DMS53 (cell line): Measurements from ENCODE around the gene GUCD1.
"Not testable (repeated sequence)": the region's sequence is repeated elsewhere in the genome, so short reads cannot be mapped to it uniquely, and the experiment has no call there.

Source experiments
- DNase-seq: peaks from one replicate; lab custom pipeline; 2025; lab: John Stamatoyannopoulos, UW

GUCD1 gene

GRCh38 chr22:24565077-24565476, 10.1 kb upstream of the GUCD1 start:
- no peak for DNase-seq

GRCh38 chr22:24564376-24565058, 9.6 kb upstream of the GUCD1 start:
- no peak for DNase-seq

- DNase-seq, result no peak
These were observed 8.3 kb upstream of the GUCD1 start for GRCh38 chr22:24563246-24563645.

GRCh38 chr22:24559471-24559870, 4.5 kb upstream of the GUCD1 start:
- DNase-seq, result no peak

- peak; percentile 92 for DNase-seq
These were observed 464 bp upstream of the GUCD1 start, which contains the start of gene SNRPD3 for GRCh38 chr22:24555165-24556039. Gene SNRPD3, plus strand, starts transcription at chr22:24555999. Its CDS starts 1,676 bp downstream, at chr22:24557675.

- DNase-seq, result no peak
These were observed 1.2 kb downstream of the GUCD1 start for GRCh38 chr22:24553597-24554312.

- not testable (repeated sequence) for DNase-seq
These were observed 2.2 kb downstream of the GUCD1 start for GRCh38 chr22:24552503-24553286.

- no peak for DNase-seq
These were observed 4.0 kb downstream of the GUCD1 start for GRCh38 chr22:24550902-24551435.

GRCh38 chr22:24550028-24550901, 4.7 kb downstream of the GUCD1 start:
- no peak for DNase-seq

GRCh38 chr22:24548812-24549211, 6.1 kb downstream of the GUCD1 start:
- no peak for DNase-seq

- DNase-seq, result no peak
These were observed 11.2 kb downstream of the GUCD1 start for GRCh38 chr22:24543679-24544243.

GRCh38 chr22:24543185-24543601, 11.7 kb downstream of the GUCD1 start:
- DNase-seq, result no peak

GRCh38 chr22:24542641-24543040, 12.3 kb downstream of the GUCD1 start:
- no peak for DNase-seq

GRCh38 chr22:24541681-24542515, 13.0 kb downstream of the GUCD1 start:
- no peak for DNase-seq

- DNase-seq, result no peak
These were observed 14.5 kb downstream of the GUCD1 start for GRCh38 chr22:24540470-24540869.

GRCh38 chr22:24536089-24536488, 18.8 kb downstream of the GUCD1 start:
- DNase-seq, result no peak

- DNase-seq, result no peak
These were observed 19.6 kb downstream of the GUCD1 start for GRCh38 chr22:24535348-24535747.

- DNase-seq, result peak; percentile 65
These were observed 22.9 kb downstream of the GUCD1 start for GRCh38 chr22:24532075-24532474.

- not testable (repeated sequence) for DNase-seq
These were observed 24.0 kb downstream of the GUCD1 start for GRCh38 chr22:24530968-24531367.
